Mesenchymal stem cell (in vitro differentiated cells and primary cell): ENCODE results near the gene PLA2G1B.

Experiments
- DNase-seq: peaks from one replicate; pipeline ENCODE4 v3.0.0-alpha.2; 2013
- H2AFZ ChIP-seq: one replicate; pipeline ENCODE4 v1.6.1; 2013; ENCODE audit warnings: low read depth, mild to moderate bottlenecking, control low read depth, inconsistent platforms, low read length, moderate library complexity
- H2AK5ac ChIP-seq: 2 replicates; pipeline ENCODE4 v1.6.1; 2013; ENCODE audit warnings: low read length, moderate library complexity, mild to moderate bottlenecking, inconsistent platforms; ENCODE audit not compliant: severe bottlenecking
- H2BK120ac ChIP-seq: one replicate; pipeline ENCODE4 v1.6.1; 2013; ENCODE audit warnings: low read depth, mild to moderate bottlenecking, inconsistent platforms, low read length, moderate library complexity
- H2BK12ac ChIP-seq, 2 experiments: one replicate each; pipeline ENCODE4 v1.6.1; 2013; ENCODE audit warnings: inconsistent platforms in 2 of 2, low read length in 2 of 2, mild to moderate bottlenecking in 2 of 2, moderate library complexity in 2 of 2, control low read depth in 1 of 2
- H2BK15ac ChIP-seq: one replicate; pipeline ENCODE4 v1.6.1; 2013; ENCODE audit warnings: mild to moderate bottlenecking, low read depth, inconsistent platforms; ENCODE audit not compliant: poor library complexity, severe bottlenecking
- H2BK5ac ChIP-seq: 2 replicates; pipeline ENCODE4 v1.6.1; 2013; ENCODE audit warnings: low read depth, mild to moderate bottlenecking, low read length, control low read depth, inconsistent platforms; ENCODE audit not compliant: poor library complexity, severe bottlenecking
- H3K14ac ChIP-seq, 2 experiments: one replicate each; pipeline ENCODE4 v1.6.1; 2013; ENCODE audit warnings: inconsistent platforms in 2 of 2, low read length in 2 of 2, control low read depth in 1 of 2, mild to moderate bottlenecking in 1 of 2, moderate library complexity in 1 of 2
- H3K18ac ChIP-seq, 2 experiments: one replicate each; pipeline ENCODE4 v1.6.1; 2013; ENCODE audit warnings: inconsistent platforms in 2 of 2, low read length in 2 of 2, control low read depth in 1 of 2, low read depth in 1 of 2, mild to moderate bottlenecking in 1 of 2
- H3K23ac ChIP-seq, 2 experiments: one replicate each; pipeline ENCODE4 v1.6.1; 2013; ENCODE audit warnings: inconsistent platforms in 2 of 2, low read length in 2 of 2, mild to moderate bottlenecking in 2 of 2, moderate library complexity in 2 of 2, control low read depth in 1 of 2
- H3K27ac ChIP-seq: 2 replicates; pipeline ENCODE4 v1.5.1; 2013; ENCODE audit warnings: mild to moderate bottlenecking, moderate library complexity, low read length, control low read depth, inconsistent platforms; ENCODE audit not compliant: poor library complexity, severe bottlenecking
- H3K27me3 ChIP-seq, 2 experiments: 2 replicates each; pipeline versions ENCODE4 v1.6.1 to v1.7.0; 2013; ENCODE audit warnings: low read length in 2 of 2, mild to moderate bottlenecking in 2 of 2, moderate library complexity in 2 of 2, control low read depth in 1 of 2, inconsistent platforms in 1 of 2; ENCODE audit not compliant: control insufficient read depth in 1 of 2, insufficient read depth in 1 of 2
- H3K36me3 ChIP-seq, 2 experiments: 2 replicates each; pipeline versions ENCODE4 v1.6.1 to v1.7.0; 2013; ENCODE audit warnings: low read length in 2 of 2, control low read depth in 1 of 2, inconsistent platforms in 1 of 2, low read depth in 1 of 2, mild to moderate bottlenecking in 1 of 2; ENCODE audit not compliant: insufficient read depth in 2 of 2, control insufficient read depth in 1 of 2
- H3K4ac ChIP-seq, 2 experiments: one replicate each; pipeline ENCODE4 v1.6.1; 2013; ENCODE audit warnings: inconsistent platforms in 2 of 2, low read length in 2 of 2, mild to moderate bottlenecking in 2 of 2, moderate library complexity in 2 of 2, control low read depth in 1 of 2, low read depth in 1 of 2
- H3K4me1 ChIP-seq: 2 replicates; pipeline ENCODE4 v1.6.1; 2013; ENCODE audit warnings: low read depth, low read length, control low read depth; ENCODE audit not compliant: control insufficient read depth, insufficient read depth
- H3K4me2 ChIP-seq: 2 replicates; pipeline ENCODE4 v1.6.1; 2013; ENCODE audit warnings: low read length, mild to moderate bottlenecking, inconsistent platforms; ENCODE audit not compliant: poor library complexity, severe bottlenecking
- H3K4me3 ChIP-seq, 2 experiments: 2 replicates each; pipeline versions ENCODE4 v1.5.1 to v1.7.0; 2013; ENCODE audit warnings: low read length in 2 of 2, mild to moderate bottlenecking in 2 of 2, control low read depth in 1 of 2, low read depth in 1 of 2; ENCODE audit not compliant: insufficient read depth in 1 of 2
- H3K79me1 ChIP-seq: replicated peaks from 2 replicates; pipeline ENCODE4 v1.6.1; 2013; ENCODE audit warnings: mild to moderate bottlenecking, control low read depth, low read length, inconsistent platforms; ENCODE audit not compliant: poor library complexity, severe bottlenecking
- H3K9ac ChIP-seq: 2 replicates; pipeline ENCODE4 v1.7.0; 2013; ENCODE audit warnings: mild to moderate bottlenecking, low read length, moderate library complexity
- H3K9me3 ChIP-seq: 2 replicates; pipeline ENCODE4 v1.7.0; 2013; ENCODE audit warnings: mild to moderate bottlenecking, low read length; ENCODE audit not compliant: control insufficient read depth
- H4K8ac ChIP-seq: one replicate; pipeline ENCODE4 v1.6.1; 2013; ENCODE audit warnings: inconsistent platforms, mild to moderate bottlenecking, low read length, moderate library complexity
- H4K91ac ChIP-seq: one replicate; pipeline ENCODE4 v1.6.1; 2013; ENCODE audit warnings: mild to moderate bottlenecking, low read length, inconsistent platforms
- WGBS: methylation state at CpG from one replicate; pipeline ENCODE4 v1.1.7; 2013; ENCODE audit warnings: mixed read lengths; 5-methylcytosine and 5-hydroxymethylcytosine counted together

The PLA2G1B gene

GRCh38 chr12:120368789-120369602, 41.4 kb upstream of the PLA2G1B start, which contains the start of gene MSI1:
MSI1 (minus strand) TSS chr12:120369164; CDS start chr12:120369091, 73 bp downstream.
- peak within 1 kb of the TSS; percentile 79 for H3K4me2 ChIP-seq
- peaks cover 70 to 76% of the 10 kb centered on the region in 2 experiments for H3K27me3 ChIP-seq
- no peaks in the 10 kb centered on the region for H3K79me1 ChIP-seq
- peaks cover 15% of the 10 kb centered on the region for H3K4me1 ChIP-seq
- no peak within 1 kb of the TSS for H4K8ac ChIP-seq
- WGBS, result under 1% methylated on average over 55 of the region's 119 CpGs
- H3K18ac ChIP-seq, result no peak within 1 kb of the TSS
- no peaks in the 10 kb centered on the region for H3K36me3 ChIP-seq
- no peak within 1 kb of the TSS for H3K4ac ChIP-seq
- DNase-seq, result no peak
- no peak within 1 kb of the TSS for H2BK5ac ChIP-seq
- no peaks in the 10 kb centered on the region for H3K9me3 ChIP-seq
- no peak within 1 kb of the TSS for H2AFZ ChIP-seq
- H3K9ac ChIP-seq, result no peak within 1 kb of the TSS
- no peak within 1 kb of the TSS for H2BK12ac ChIP-seq
- H2AK5ac ChIP-seq, result no peak within 1 kb of the TSS
- H3K14ac ChIP-seq, result no peak within 1 kb of the TSS
- H3K4me3 ChIP-seq, result peak within 1 kb of the TSS in 1 of 2 experiments; percentile 43
- peak within 1 kb of the TSS in 1 of 2 experiments; percentile 70 for H3K23ac ChIP-seq
- H4K91ac ChIP-seq, result no peak within 1 kb of the TSS
- H2BK120ac ChIP-seq, result no peak within 1 kb of the TSS
- H3K27ac ChIP-seq, result no peak within 1 kb of the TSS
- H2BK15ac ChIP-seq, result peak within 1 kb of the TSS; percentile 86

GRCh38 chr12:120367924-120368788, 40.6 kb upstream of the PLA2G1B start:
- no peaks in the 10 kb centered on the region for H3K9me3 ChIP-seq
- no peak overlapping the region for H2AK5ac ChIP-seq
- no peak overlapping the region for H4K8ac ChIP-seq
- no peak overlapping the region for H3K4ac ChIP-seq
- no peak overlapping the region for H3K27ac ChIP-seq
- H3K4me3 ChIP-seq, result peak overlapping the region in 1 of 2 experiments; percentile 43
- no peak overlapping the region for H2AFZ ChIP-seq
- no peak overlapping the region for H3K23ac ChIP-seq
- peaks cover 72 to 80% of the 10 kb centered on the region in 2 experiments for H3K27me3 ChIP-seq
- 1% methylated on average over 45 of the region's 86 CpGs for WGBS
- no peak overlapping the region for H3K9ac ChIP-seq
- H2BK120ac ChIP-seq, result no peak overlapping the region
- no peak overlapping the region for H4K91ac ChIP-seq
- no peak overlapping the region for H2BK15ac ChIP-seq
- H3K4me1 ChIP-seq, result peaks cover 15% of the 10 kb centered on the region
- no peak overlapping the region for H2BK5ac ChIP-seq
- no peaks in the 10 kb centered on the region for H3K36me3 ChIP-seq
- no peaks in the 10 kb centered on the region for H3K79me1 ChIP-seq
- H2BK12ac ChIP-seq, result no peak overlapping the region
- peak overlapping the region; percentile 75 for H3K4me2 ChIP-seq
- no peak overlapping the region for H3K14ac ChIP-seq
- H3K18ac ChIP-seq, result no peak overlapping the region
- DNase-seq, result no peak

GRCh38 chr12:120367233-120367923, 39.8 kb upstream of the PLA2G1B start:
- Histone ChIP-seq H3K4me3 (no peak overlapping the region), H3K4me2 (no peak overlapping the region), H2BK12ac (no peak overlapping the region), H3K14ac (no peak overlapping the region), H2BK5ac (no peak overlapping the region), H2AFZ (no peak overlapping the region), H3K23ac (no peak overlapping the region), H3K4me1 (peaks cover 16% of the 10 kb centered on the region), H3K27me3 (peaks cover 65 to 79% of the 10 kb centered on the region in 2 experiments), H2AK5ac (no peak overlapping the region), H3K36me3 (no peaks in the 10 kb centered on the region), H4K91ac (no peak overlapping the region), H3K27ac (no peak overlapping the region), H3K4ac (no peak overlapping the region), H4K8ac (no peak overlapping the region), H2BK120ac (no peak overlapping the region), H2BK15ac (peak overlapping the region; percentile 8), H3K9ac (no peak overlapping the region), H3K79me1 (no peaks in the 10 kb centered on the region), H3K18ac (no peak overlapping the region), H3K9me3 (no peaks in the 10 kb centered on the region)
- 23% methylated on average over 9 of the region's 10 CpGs for WGBS
- no peak for DNase-seq
